K562 (cell line): ENCODE measurements around the gene CERS6. TPM values are rescaled to one million over a fixed set of nuclear protein-coding genes. Genes with fewer than 3 reads are reported as not detected.

Experiments used
- FUS ChIP-seq: fragments of 200-400 bp; formaldehyde crosslinking; optimal IDR thresholded peaks from 2 replicates; pipeline ENCODE3; 2017; ENCODE audit warnings: low read depth, low read length
- JUN ChIP-seq, 2 experiments: sonication (generic) in 1 of 2; formaldehyde crosslinking in 1 of 2; IDR thresholded peaks; 2 replicates each; pipeline versions ENCODE4 v1.6.1 to v1.8.0; 2012 to 2022; ENCODE audit warnings: borderline replicate concordance in 2 of 2, mild to moderate bottlenecking in 2 of 2, improper control_type of control experiment in 1 of 2, low read depth in 1 of 2, low read length in 1 of 2, missing genetic modification reagents in 1 of 2
- RBM15 ChIP-seq: fragments of 200-400 bp; formaldehyde crosslinking; IDR thresholded peaks from 2 replicates; pipeline ENCODE4 v1.6.1; 2018; ENCODE audit warnings: mild to moderate bottlenecking, low read length, moderate library complexity; ENCODE audit not compliant: insufficient read depth
- polyA plus RNA-seq, 8 experiments: library from polyadenylated mRNA; depleted of rRNA in 4 of 8; stranded (reverse) in 5 of 8; unstranded in 3 of 8; fragments of >200 nt; fragmentation: Nextera tagmentation in 2 of 8; fragmentation: Illumina TruSeq in 1 of 8; extraction: Ambion mirVana in 2 of 8; extraction: Trizol in 1 of 8; gene quantifications; 2 replicates each; pipeline versions ENCODE4 v1.2.1 to v1.2.3, GENCODE V29; 2011 to 2014; ENCODE audit warnings: inconsistent platforms in 1 of 8, missing spikeins in 1 of 8
- total RNA-seq, 7 experiments: library from RNA; depleted of rRNA in 6 of 7; stranded (reverse); fragments of >200 nt in 6 of 7; fragmentation: Illumina TruSeq in 2 of 7; extraction: Trizol in 2 of 7; gene quantifications; 2 replicates each; pipeline versions ENCODE4 v1.2.1 to v1.2.3, GENCODE V29; 2011 to 2021; ENCODE audit warnings: low replicate concordance in 1 of 7
- TF ChIP-seq, protein P1 (sequence below): sonication (generic); formaldehyde crosslinking; IDR thresholded peaks from 2 replicates; pipeline ENCODE4 v1.8.1; 2023; ENCODE audit warnings: mild to moderate bottlenecking, missing genetic modification reagents, moderate library complexity
- TF ChIP-seq, protein P2 (sequence below): fragments of 450-650 bp; formaldehyde crosslinking; IDR thresholded peaks from 2 replicates; pipeline ENCODE4 v1.4.0; 2022; ENCODE audit warnings: missing genetic modification characterization
- TF ChIP-seq, protein P3 (sequence below): fragments of 250-450 bp; sonication (Bioruptor Pico); IDR thresholded peaks from 2 replicates; pipeline ENCODE4 v1.4.0; 2020

The CERS6 gene
- total and polyA plus RNA-seq, 9 of the 15 experiments (the other 6 are each of a cell fraction or from before 2014, with no cell fraction given): 1.6 to 13.6 (median 11.4) TPM

DNA sequence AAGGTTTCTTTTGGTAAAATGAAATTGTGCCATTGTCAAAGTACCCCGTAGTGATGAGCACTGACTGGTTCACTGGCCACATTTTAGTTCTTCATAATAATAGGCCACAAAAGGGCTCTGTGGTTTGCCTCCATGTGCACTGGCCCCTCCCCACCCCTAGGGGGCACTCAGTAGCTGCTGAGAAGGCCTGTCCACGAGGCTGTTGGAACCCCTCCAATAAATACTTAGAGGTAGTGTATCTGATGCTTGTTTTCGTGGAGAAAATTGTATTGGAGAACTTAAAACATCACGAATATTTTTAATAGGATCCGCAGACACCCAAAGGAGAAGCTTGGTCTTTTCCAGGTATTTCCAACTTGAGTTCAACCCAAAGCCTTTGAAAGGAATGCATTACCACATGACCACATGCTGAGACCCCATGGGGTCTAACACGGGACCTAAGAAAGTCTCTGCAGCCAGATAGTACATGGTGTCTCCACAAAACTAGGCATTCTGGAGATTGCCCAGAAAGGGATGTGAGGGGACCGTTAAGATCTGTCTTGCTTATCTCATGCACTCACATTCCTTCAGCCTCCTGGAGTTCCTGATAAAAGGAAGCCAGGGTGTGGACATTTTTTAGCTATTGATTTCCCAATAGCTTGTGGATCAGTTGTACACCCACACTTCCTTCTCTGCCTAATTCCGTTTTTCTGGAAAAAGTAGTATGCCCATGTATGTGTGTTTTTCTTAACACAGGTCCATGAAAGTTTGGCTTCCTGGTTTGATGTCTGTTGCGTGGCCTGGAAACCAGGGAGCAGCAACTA lies 317.8 kb downstream of the CERS6 start (continued):
- TF ChIP-seq, protein P1, sequence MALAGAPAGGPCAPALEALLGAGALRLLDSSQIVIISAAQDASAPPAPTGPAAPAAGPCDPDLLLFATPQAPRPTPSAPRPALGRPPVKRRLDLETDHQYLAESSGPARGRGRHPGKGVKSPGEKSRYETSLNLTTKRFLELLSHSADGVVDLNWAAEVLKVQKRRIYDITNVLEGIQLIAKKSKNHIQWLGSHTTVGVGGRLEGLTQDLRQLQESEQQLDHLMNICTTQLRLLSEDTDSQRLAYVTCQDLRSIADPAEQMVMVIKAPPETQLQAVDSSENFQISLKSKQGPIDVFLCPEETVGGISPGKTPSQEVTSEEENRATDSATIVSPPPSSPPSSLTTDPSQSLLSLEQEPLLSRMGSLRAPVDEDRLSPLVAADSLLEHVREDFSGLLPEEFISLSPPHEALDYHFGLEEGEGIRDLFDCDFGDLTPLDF (CRISPR knock-in tag): no peak
- TF ChIP-seq FUS: no peak
- TF ChIP-seq JUN (IDR thresholded peaks at IDR 0.05; ENCODE audit: borderline replicate concordance, low read depth, low read length): peak; percentile 64
- TF ChIP-seq JUN (CRISPR knock-in tag; IDR thresholded peaks at IDR 0.05; ENCODE audit: borderline replicate concordance): no peak
- TF ChIP-seq RBM15: no peak
- TF ChIP-seq, protein P2, sequence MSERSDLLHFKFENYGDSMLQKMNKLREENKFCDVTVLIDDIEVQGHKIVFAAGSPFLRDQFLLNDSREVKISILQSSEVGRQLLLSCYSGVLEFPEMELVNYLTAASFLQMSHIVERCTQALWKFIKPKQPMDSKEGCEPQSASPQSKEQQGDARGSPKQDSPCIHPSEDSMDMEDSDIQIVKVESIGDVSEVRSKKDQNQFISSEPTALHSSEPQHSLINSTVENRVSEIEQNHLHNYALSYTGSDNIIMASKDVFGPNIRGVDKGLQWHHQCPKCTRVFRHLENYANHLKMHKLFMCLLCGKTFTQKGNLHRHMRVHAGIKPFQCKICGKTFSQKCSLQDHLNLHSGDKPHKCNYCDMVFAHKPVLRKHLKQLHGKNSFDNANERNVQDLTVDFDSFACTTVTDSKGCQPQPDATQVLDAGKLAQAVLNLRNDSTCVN (CRISPR knock-in tag): 0 out of 2 replicates have a peak, but pooled peaks have one; percentile 10
- TF ChIP-seq, protein P3, sequence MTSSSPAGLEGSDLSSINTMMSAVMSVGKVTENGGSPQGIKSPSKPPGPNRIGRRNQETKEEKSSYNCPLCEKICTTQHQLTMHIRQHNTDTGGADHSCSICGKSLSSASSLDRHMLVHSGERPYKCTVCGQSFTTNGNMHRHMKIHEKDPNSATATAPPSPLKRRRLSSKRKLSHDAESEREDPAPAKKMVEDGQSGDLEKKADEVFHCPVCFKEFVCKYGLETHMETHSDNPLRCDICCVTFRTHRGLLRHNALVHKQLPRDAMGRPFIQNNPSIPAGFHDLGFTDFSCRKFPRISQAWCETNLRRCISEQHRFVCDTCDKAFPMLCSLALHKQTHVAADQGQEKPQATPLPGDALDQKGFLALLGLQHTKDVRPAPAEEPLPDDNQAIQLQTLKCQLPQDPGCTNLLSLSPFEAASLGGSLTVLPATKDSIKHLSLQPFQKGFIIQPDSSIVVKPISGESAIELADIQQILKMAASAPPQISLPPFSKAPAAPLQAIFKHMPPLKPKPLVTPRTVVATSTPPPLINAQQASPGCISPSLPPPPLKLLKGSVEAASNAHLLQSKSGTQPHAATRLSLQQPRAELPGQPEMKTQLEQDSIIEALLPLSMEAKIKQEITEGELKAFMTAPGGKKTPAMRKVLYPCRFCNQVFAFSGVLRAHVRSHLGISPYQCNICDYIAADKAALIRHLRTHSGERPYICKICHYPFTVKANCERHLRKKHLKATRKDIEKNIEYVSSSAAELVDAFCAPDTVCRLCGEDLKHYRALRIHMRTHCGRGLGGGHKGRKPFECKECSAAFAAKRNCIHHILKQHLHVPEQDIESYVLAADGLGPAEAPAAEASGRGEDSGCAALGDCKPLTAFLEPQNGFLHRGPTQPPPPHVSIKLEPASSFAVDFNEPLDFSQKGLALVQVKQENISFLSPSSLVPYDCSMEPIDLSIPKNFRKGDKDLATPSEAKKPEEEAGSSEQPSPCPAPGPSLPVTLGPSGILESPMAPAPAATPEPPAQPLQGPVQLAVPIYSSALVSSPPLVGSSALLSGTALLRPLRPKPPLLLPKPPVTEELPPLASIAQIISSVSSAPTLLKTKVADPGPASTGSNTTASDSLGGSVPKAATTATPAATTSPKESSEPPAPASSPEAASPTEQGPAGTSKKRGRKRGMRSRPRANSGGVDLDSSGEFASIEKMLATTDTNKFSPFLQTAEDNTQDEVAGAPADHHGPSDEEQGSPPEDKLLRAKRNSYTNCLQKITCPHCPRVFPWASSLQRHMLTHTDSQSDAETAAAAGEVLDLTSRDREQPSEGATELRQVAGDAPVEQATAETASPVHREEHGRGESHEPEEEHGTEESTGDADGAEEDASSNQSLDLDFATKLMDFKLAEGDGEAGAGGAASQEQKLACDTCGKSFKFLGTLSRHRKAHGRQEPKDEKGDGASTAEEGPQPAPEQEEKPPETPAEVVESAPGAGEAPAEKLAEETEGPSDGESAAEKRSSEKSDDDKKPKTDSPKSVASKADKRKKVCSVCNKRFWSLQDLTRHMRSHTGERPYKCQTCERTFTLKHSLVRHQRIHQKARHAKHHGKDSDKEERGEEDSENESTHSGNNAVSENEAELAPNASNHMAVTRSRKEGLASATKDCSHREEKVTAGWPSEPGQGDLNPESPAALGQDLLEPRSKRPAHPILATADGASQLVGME (CRISPR knock-in tag): peak; percentile 40; the same call in 1 of the 2 replicates
